GM13977 (cell line): ENCODE results near the gene MAST4.

Source experiments
- DNase-seq: peaks from one replicate; pipeline ENCODE4 v3.0.0; 2012; ENCODE audit warnings: low spot score
- CTCF ChIP-seq: IDR thresholded peaks from 2 replicates; pipeline ENCODE4 v1.5.1; 2012; ENCODE audit warnings: mild to moderate bottlenecking, control low read depth; ENCODE audit not compliant: insufficient read depth; ENCODE audit errors: extremely low read depth, missing control alignments
- in situ Hi-C: fragments of 300-500 bp; cut with MboI; formaldehyde crosslinking; loops from one replicate; pipeline ENCODE4 v1.12.0; 2022; ENCODE audit warnings: low sequenced_read_pairs, low pct_unique_long_range_greater_than_20kb, mixed read lengths, inconsistent platforms; ENCODE audit not compliant: unreplicated experiment

Gene MAST4

GRCh38 chr5:67028941-67029340, 432.7 kb downstream of the MAST4 start:
- DNase-seq, result no peak
- TF ChIP-seq CTCF, result no peak
- in situ Hi-C loops, result no loop called here

DNA sequence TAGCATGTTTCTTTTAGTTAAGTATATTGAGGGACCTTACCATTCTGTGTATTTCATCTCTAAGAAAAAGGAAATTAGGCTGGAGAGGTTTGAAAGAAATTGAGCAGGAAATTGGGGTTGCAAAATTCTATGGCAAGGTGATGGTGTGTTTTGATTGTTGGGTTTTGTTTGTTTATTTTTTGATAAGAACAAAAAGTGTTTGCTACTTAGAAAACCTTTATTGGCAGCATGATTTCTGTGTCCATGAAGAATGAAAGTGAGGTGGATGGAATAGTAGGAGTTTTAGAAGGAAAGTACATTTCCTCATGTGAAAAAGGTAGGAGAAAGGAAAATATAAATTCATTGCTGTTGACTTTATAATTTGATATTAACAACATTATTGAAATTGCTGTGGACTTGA, 433.3 kb downstream of the MAST4 start:
- in situ Hi-C loops, result no loop called here
- TF ChIP-seq CTCF, result no peak
- no peak for DNase-seq

GRCh38 chr5:67030289-67031056, 434.3 kb downstream of the MAST4 start:
- in situ Hi-C loops, result no loop called here
- TF ChIP-seq CTCF, result no peak
- DNase-seq, result no peak

- DNase-seq, result no peak
- in situ Hi-C loops, result no loop called here
- TF ChIP-seq CTCF, result no peak
Observed at GRCh38 chr5:67031057-67031443, 434.9 kb downstream of the MAST4 start.

DNA sequence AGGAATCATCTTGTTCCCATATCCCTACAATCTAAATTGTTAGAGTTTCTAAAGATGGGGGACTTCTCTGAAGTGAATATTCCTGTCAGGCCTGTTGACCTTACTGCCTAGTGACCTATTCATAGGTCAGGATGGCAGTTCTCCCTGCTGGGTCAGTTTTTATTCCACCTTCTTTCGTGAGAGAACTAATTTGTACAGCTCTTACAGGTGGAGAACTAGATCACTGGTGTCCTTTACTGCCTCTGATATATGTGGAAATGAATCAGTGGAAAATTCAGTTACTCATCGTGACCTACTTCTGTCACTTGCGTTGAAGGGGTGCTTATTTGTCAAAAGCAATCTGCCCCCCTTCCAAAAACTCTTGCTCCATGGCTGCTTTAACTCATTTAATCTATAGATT, 435.5 kb downstream of the MAST4 start:
- no peak for TF ChIP-seq CTCF
- in situ Hi-C loops, result no loop called here

DNA sequence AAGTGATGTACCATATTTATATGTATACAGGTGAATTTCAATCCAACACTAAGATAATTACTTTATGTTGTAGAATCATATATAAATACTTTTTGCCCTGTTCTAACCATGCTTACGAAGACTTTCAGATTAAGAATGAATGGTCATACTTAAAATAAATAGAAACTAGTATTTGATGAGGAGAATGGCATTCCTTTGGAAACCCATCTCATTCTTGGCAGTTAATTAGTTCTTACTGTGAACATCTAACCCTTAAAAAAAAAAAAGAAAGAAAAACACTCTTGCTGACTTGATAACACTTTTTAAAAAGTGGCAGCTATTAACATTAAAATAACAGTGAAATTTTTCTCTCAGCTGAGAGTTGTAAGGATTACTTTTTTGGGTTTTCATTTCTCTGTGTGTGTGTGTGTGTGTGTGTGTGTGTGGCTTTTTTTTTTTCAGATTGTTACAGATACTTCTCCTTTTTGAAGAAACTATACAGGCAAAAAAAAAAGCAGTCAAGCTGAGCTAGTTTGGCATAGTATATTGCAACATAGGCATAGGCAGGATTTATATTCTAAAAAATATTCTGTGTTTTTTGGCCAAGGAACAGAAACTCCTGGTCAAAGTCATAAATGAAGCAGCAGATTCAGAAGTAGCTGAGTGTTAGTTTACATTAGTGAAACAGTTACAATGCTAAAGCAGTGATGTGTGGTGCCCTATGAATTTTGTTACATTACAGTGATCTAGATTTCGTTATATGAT, 436.9 kb downstream of the MAST4 start:
- in situ Hi-C loops, result no loop called here
- no peak for TF ChIP-seq CTCF
- no peak for DNase-seq

More for the DNA sequence above, 435.5 kb downstream of the MAST4 start:
- DNase-seq, result no peak
